Testis (tissue), 2 donors: Measurements from ENCODE around the gene STK24.

Source experiments
- CTCF ChIP-seq, 3 experiments: fragments of 450-650 bp in 2 of 3; fragments of 200-600 bp in 1 of 3; sonication (generic) in 1 of 3; IDR thresholded peaks; one replicate each; pipeline ENCODE4 v1.5.1; 2016 to 2019; ENCODE audit warnings: antibody characterized with exemption in 3 of 3, mild to moderate bottlenecking in 2 of 3, moderate library complexity in 1 of 3
- POLR2A ChIP-seq: fragments of 450-650 bp; IDR thresholded peaks from one replicate; pipeline ENCODE4 v1.6.1; 2017; ENCODE audit warnings: antibody characterized with exemption, mild to moderate bottlenecking, moderate library complexity

- TF ChIP-seq CTCF (IDR thresholded peaks at IDR 0.05): no peak
- TF ChIP-seq POLR2A: no peak
Observed at GRCh38 chr13:98406427-98406826, 170.5 kb downstream of the STK24 start.
